Spleen (tissue), 11 donors: ENCODE data around the gene PHEX. TPM values are rescaled to one million over a fixed set of nuclear protein-coding genes. Genes with fewer than 3 reads are reported as not detected.

Experiments
- DNase-seq: peaks from one replicate; pipeline ENCODE4 v3.0.0-alpha.2; 2020
- H3K27ac ChIP-seq, 8 donors: fragments of 200-600 bp; sonication (generic) in 7 of 8; 1 replicate in 4 of 8; 2 replicates in 4 of 8; pipeline versions ENCODE4 v1.5.0 to v1.8.0; 2016 to 2021; ENCODE audit warnings: inconsistent platforms in 4 of 8, mild to moderate bottlenecking in 4 of 8, moderate library complexity in 1 of 8
- H3K27me3 ChIP-seq, 7 donors: fragments of 200-600 bp; sonication (generic) in 6 of 7; replicated peaks in 1 of 7; 1 replicate in 4 of 7; 2 replicates in 3 of 7; pipeline versions ENCODE4 v1.5.0 to v1.8.0; 2016 to 2021; ENCODE audit warnings: inconsistent platforms in 3 of 7, mild to moderate bottlenecking in 1 of 7
- H3K36me3 ChIP-seq, 6 donors: fragments of 200-600 bp; sonication (generic) in 5 of 6; 1 replicate in 4 of 6; 2 replicates in 2 of 6; pipeline versions ENCODE4 v1.5.0 to v1.8.0; 2016 to 2021; ENCODE audit warnings: inconsistent platforms in 2 of 6
- H3K4me1 ChIP-seq, 6 donors: fragments of 200-600 bp; sonication (generic) in 5 of 6; 1 replicate in 3 of 6; 2 replicates in 3 of 6; pipeline versions ENCODE4 v1.5.0 to v1.8.0; 2016 to 2021; ENCODE audit warnings: inconsistent platforms in 3 of 6
- H3K4me3 ChIP-seq, 8 donors: fragments of 200-600 bp; sonication (generic) in 7 of 8; 1 replicate in 4 of 8; 2 replicates in 4 of 8; pipeline versions ENCODE4 v1.5.0 to v1.8.0; 2016 to 2021; ENCODE audit warnings: inconsistent platforms in 4 of 8, mild to moderate bottlenecking in 4 of 8, moderate library complexity in 2 of 8
- H3K9me3 ChIP-seq, 8 donors: fragments of 200-600 bp; sonication (generic) in 7 of 8; 1 replicate in 4 of 8; 2 replicates in 4 of 8; pipeline versions ENCODE4 v1.5.0 to v1.8.0; 2016 to 2021; ENCODE audit warnings: inconsistent platforms in 4 of 8
- POLR2A ChIP-seq, 3 donors: fragments of 450-650 bp; IDR thresholded peaks; one replicate each; pipeline ENCODE4 v1.5.1; 2017; ENCODE audit warnings: antibody characterized with exemption in 3 of 3, mild to moderate bottlenecking in 1 of 3
- POLR2AphosphoS5 ChIP-seq, 3 donors: sonication (generic); formaldehyde crosslinking; IDR thresholded peaks; one replicate each; pipeline ENCODE4 v1.5.1; 2017; ENCODE audit warnings: antibody characterized with exemption in 3 of 3
- WGBS, 5 donors: extraction: QIAGEN DNeasy Blood & Tissue Kit in 3 of 5; methylation state at CpG; one replicate each; pipeline versions ENCODE4 v1.1.5 to v1.1.7; 2013 to 2018; 5-methylcytosine and 5-hydroxymethylcytosine counted together
- intact Hi-C: fragments of 100-400 bp; cut with DNase I; formaldehyde crosslinking; loops from one replicate; pipeline ENCODE4 v1.15.0; 2023; ENCODE audit warnings: low total_unique reads
- polyA plus RNA-seq, 3 donors: library from polyadenylated mRNA; stranded (reverse); fragments of 200-250 nt; gene quantifications; one replicate each; pipeline ENCODE4 v1.2.1, GENCODE V29; 2013
- total RNA-seq, 7 donors: library from RNA; depleted of rRNA in 3 of 7; stranded (reverse); fragments of >200 nt in 3 of 7; fragmentation: NEBNext Ultra II Directional in 4 of 7; extraction: Animal tissue kit (Norgen Biotek cat#: 25700) in 4 of 7; gene quantifications; one replicate each; pipeline versions ENCODE4 v1.1.0 to v1.2.1, GENCODE V29; 2016 to 2021
- TF ChIP-seq, protein P1 (sequence below), 11 experiments: fragments of 200-600 bp in 7 of 11; fragments of 450-650 bp in 4 of 11; sonication (generic) in 4 of 11; IDR thresholded peaks in 8 of 11; conservative IDR thresholded peaks in 3 of 11; 1 replicate in 7 of 11; 2 replicates in 4 of 11; pipeline versions ENCODE4 v1.4.0 to v1.8.0; 2016 to 2021; ENCODE audit warnings: antibody characterized with exemption in 11 of 11, inconsistent platforms in 4 of 11, mild to moderate bottlenecking in 1 of 11
- donor health status: healthy with polysubstance abuse.
- donor health status: DM: no; HTN: no; CAD: no; lungs with moderate emphysema.
- donor health status: DM: no; HTN: no; CAD: no.
- donor health status: Bipolar disorder and iron deficiency.
- donor health status: healthy.
- donor health status: DM: no; HTN: no; CAD: no.
- donor health status: DM: yes; HTN: yes; CAD: no.

The PHEX gene
- total and polyA plus RNA-seq, 10 donors: 0.13 to 1.5 (median 0.54) TPM

DNA sequence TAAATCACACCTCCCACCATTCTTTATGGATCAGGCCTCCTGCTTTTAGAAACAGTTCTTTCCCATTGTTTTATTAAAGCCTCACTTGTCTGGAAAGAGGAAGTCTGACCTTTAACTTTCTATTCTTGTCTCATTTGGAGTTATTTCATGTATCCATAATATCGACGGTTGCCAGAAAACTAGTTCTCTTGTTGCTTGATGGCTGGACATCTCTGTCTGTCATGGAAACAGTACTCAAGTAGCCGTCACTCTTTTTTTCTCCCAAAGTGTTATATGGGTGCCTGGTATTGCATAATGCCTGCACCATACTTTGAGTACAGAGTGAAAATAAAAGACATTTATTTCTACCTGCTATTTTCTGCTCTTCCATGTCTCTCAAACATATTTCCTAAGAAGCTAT, 61.4 kb downstream of the PHEX start:
- no peaks in the 10 kb centered on the region for H3K9me3 ChIP-seq
- H3K27ac ChIP-seq: no peak overlapping the region
- WGBS, 5 donors: 36 to 52% (median 51%) methylated on average over 3 of the region's 3 CpGs
- H3K4me3 ChIP-seq: no peak overlapping the region
- H3K27me3 ChIP-seq: no peaks in the 10 kb centered on the region
- intact Hi-C loops: no loop called here
- no peaks in the 10 kb centered on the region for H3K36me3 ChIP-seq
- no peak for DNase-seq
- no peak for TF ChIP-seq POLR2AphosphoS5 (IDR thresholded peaks at IDR 0.05)
- no peak for TF ChIP-seq POLR2A (IDR thresholded peaks at IDR 0.05)
- TF ChIP-seq, protein P1, sequence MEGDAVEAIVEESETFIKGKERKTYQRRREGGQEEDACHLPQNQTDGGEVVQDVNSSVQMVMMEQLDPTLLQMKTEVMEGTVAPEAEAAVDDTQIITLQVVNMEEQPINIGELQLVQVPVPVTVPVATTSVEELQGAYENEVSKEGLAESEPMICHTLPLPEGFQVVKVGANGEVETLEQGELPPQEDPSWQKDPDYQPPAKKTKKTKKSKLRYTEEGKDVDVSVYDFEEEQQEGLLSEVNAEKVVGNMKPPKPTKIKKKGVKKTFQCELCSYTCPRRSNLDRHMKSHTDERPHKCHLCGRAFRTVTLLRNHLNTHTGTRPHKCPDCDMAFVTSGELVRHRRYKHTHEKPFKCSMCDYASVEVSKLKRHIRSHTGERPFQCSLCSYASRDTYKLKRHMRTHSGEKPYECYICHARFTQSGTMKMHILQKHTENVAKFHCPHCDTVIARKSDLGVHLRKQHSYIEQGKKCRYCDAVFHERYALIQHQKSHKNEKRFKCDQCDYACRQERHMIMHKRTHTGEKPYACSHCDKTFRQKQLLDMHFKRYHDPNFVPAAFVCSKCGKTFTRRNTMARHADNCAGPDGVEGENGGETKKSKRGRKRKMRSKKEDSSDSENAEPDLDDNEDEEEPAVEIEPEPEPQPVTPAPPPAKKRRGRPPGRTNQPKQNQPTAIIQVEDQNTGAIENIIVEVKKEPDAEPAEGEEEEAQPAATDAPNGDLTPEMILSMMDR (IDR thresholded peaks at IDR 0.05 in 8 of 11, conservative IDR thresholded peaks at IDR 0.05 in 3 of 11): no peak
- no peaks in the 10 kb centered on the region for H3K4me1 ChIP-seq

DNA sequence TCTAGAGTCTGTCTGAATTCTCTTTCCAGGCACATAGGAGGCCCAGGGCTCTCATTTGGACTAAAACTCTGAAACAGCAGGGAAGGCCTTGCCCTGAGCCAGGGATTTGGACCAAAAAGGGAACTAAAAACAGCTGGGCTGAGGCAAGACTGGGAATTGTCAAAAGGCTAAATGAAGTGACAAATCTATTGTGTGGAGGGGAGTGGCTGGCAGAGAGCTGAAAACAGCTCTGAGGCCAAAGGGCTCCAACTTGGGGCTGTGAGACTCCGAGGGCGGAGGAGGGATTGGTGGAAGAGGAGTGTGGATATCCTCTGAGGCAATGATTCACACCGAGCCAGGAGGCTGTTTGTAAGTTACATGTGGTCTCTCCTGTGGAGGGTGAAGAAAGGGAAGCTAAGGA, 63.2 kb downstream of the PHEX start:
- Histone ChIP-seq H3K4me3 (no peak overlapping the region), H3K27me3 (no peaks in the 10 kb centered on the region), H3K36me3 (no peaks in the 10 kb centered on the region), H3K9me3 (no peaks in the 10 kb centered on the region), H3K4me1 (no peaks in the 10 kb centered on the region), H3K27ac (no peak overlapping the region)
- DNase-seq: no peak
- intact Hi-C loops: no loop called here
- 61 to 72% (median 72%) methylated on average over 3 of the region's 3 CpGs for WGBS, 5 donors
- no peak for TF ChIP-seq POLR2AphosphoS5 (IDR thresholded peaks at IDR 0.05)

DNA sequence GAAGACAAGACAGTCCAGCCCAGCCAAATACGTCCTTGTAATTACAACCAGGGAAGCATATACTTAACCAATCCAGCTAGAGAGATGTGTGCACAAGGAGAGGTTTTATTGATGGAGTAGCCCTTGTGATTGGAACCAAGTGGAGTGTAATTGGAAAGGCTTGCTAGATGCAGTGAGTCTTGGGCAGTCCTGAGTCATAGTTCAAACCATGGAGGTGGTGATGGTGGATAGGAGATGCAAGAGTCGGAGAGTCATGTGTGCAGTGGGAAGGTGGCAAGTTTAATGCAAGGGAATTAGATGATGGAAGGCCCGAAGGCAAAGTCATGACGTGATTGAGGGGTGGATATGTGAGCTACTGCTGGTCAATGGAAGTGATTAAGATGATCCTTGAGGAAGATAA, 63.7 kb downstream of the PHEX start:
- TF ChIP-seq POLR2AphosphoS5 (IDR thresholded peaks at IDR 0.05) (no peak), POLR2A (IDR thresholded peaks at IDR 0.05) (no peak)
- TF ChIP-seq, protein P1 (IDR thresholded peaks at IDR 0.05 in 8 of 11, conservative IDR thresholded peaks at IDR 0.05 in 3 of 11): no peak
- WGBS, 5 donors: 84 to 97% (median 91%) methylated on average over 4 of the region's 4 CpGs
- no peaks in the 10 kb centered on the region for H3K9me3 ChIP-seq
- no peaks in the 10 kb centered on the region for H3K27me3 ChIP-seq
- no peak overlapping the region for H3K4me3 ChIP-seq
- intact Hi-C loops: no loop called here
- no peak for DNase-seq
- no peak overlapping the region for H3K27ac ChIP-seq
- no peaks in the 10 kb centered on the region for H3K4me1 ChIP-seq
- no peaks in the 10 kb centered on the region for H3K36me3 ChIP-seq

DNA sequence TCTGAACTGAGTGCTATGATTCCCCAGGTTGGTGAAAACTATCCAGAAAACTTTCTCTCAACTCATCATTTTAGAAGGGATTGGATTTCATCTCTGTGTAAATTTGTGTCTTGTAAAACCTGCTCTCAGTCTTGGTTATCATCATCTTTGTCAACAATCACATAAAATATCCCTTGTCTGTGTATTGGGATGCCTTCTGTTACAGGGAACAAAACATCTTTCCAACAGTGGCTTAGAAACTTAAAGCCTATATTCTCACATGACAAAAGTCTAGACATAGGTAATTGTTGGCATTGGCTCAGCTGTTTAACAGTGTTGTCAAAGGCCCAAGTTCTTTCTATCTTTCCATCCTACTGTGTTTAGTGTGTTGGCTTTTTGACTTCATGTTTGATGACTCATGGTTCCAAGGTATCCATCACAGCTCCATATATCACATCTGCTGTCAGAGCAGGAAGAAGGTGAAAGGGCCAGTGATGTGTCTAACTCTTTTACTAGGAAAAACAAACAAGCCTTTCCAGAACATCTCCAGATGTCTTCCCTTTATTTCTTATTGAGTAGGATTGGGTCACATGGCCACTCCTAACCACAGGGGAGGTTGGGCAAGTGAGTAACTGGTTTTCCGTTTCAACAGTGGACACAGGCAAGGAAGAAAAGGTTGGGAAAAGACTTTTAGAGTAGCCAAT, 65.0 kb downstream of the PHEX start:
- 65 to 100% (median 85%) methylated on average over 1 of the region's 1 CpG for WGBS, 5 donors
- no peaks in the 10 kb centered on the region for H3K9me3 ChIP-seq
- H3K4me3 ChIP-seq: no peak overlapping the region
- no peak overlapping the region for H3K27ac ChIP-seq
- no peaks in the 10 kb centered on the region for H3K27me3 ChIP-seq
- no peaks in the 10 kb centered on the region for H3K4me1 ChIP-seq
- no peaks in the 10 kb centered on the region for H3K36me3 ChIP-seq
- TF ChIP-seq POLR2A (IDR thresholded peaks at IDR 0.05) (no peak), POLR2AphosphoS5 (IDR thresholded peaks at IDR 0.05) (no peak)
- TF ChIP-seq, protein P1 (IDR thresholded peaks at IDR 0.05 in 8 of 11, conservative IDR thresholded peaks at IDR 0.05 in 3 of 11): no peak
- intact Hi-C loops: no loop called here
- DNase-seq: no peak
